Peyer's patch (tissue), 4 donors: ENCODE results near the gene CCDC9B.

Experiments
- POLR2A ChIP-seq, 2 donors: fragments of 450-650 bp; IDR thresholded peaks; one replicate each; pipeline ENCODE4 v1.5.1; 2017; ENCODE audit warnings: antibody characterized with exemption in 2 of 2, mild to moderate bottlenecking in 2 of 2, moderate library complexity in 2 of 2
- TF ChIP-seq, protein P1 (sequence below), 6 experiments: fragments of 450-650 bp in 4 of 6; fragments of 200-600 bp in 2 of 6; sonication (generic) in 1 of 6; IDR thresholded peaks; one replicate each; pipeline ENCODE4 v1.5.1; 2017 to 2019; ENCODE audit warnings: antibody characterized with exemption in 6 of 6, mild to moderate bottlenecking in 3 of 6, moderate library complexity in 1 of 6

DNA sequence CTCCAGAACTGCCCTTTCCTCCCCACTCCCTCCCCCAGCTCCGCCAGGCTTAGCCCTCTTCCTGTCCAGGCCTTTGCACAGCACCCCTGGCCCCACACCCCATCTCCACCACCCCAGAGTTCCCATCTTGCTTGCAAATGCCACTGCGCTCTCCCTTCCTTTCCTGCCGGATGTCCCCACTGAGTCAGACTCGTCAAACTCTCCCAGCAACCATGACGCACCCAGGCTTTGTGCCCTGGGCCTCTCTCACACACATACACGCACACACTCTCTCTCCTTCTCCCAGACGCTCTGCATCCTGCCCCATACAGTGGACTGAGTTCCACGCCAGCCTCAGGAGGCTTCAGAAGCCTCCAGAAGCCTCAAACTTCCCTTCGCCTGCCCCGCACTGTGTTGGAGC lies 2.8 kb upstream of the CCDC9B start:
- TF ChIP-seq, protein P1, sequence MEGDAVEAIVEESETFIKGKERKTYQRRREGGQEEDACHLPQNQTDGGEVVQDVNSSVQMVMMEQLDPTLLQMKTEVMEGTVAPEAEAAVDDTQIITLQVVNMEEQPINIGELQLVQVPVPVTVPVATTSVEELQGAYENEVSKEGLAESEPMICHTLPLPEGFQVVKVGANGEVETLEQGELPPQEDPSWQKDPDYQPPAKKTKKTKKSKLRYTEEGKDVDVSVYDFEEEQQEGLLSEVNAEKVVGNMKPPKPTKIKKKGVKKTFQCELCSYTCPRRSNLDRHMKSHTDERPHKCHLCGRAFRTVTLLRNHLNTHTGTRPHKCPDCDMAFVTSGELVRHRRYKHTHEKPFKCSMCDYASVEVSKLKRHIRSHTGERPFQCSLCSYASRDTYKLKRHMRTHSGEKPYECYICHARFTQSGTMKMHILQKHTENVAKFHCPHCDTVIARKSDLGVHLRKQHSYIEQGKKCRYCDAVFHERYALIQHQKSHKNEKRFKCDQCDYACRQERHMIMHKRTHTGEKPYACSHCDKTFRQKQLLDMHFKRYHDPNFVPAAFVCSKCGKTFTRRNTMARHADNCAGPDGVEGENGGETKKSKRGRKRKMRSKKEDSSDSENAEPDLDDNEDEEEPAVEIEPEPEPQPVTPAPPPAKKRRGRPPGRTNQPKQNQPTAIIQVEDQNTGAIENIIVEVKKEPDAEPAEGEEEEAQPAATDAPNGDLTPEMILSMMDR (IDR thresholded peaks at IDR 0.05) = no peak
- no peak for TF ChIP-seq POLR2A (IDR thresholded peaks at IDR 0.05)
